ENCODE results near the gene CA10.

DNA sequence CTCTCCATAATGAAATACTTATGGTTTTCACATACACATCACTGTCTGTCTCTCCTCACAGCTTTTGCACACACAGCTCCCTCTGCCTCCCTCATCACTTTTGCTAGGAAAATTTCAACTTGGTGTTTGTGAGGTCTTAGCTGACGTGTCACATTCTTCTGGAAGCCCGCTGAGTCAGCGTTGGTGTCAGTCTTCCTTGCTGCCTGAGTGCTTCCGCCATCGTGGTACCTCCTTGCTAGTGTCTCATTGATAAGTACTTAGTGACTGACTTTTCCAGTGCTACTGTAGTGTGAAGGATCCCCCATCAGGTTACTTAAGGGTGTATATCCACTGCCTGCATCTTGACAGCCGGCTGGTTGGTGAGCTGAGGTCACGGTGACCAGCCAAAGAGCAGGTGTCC, 33.5 kb downstream of the CA10 start:
- TF ChIP-seq, protein P1, sequence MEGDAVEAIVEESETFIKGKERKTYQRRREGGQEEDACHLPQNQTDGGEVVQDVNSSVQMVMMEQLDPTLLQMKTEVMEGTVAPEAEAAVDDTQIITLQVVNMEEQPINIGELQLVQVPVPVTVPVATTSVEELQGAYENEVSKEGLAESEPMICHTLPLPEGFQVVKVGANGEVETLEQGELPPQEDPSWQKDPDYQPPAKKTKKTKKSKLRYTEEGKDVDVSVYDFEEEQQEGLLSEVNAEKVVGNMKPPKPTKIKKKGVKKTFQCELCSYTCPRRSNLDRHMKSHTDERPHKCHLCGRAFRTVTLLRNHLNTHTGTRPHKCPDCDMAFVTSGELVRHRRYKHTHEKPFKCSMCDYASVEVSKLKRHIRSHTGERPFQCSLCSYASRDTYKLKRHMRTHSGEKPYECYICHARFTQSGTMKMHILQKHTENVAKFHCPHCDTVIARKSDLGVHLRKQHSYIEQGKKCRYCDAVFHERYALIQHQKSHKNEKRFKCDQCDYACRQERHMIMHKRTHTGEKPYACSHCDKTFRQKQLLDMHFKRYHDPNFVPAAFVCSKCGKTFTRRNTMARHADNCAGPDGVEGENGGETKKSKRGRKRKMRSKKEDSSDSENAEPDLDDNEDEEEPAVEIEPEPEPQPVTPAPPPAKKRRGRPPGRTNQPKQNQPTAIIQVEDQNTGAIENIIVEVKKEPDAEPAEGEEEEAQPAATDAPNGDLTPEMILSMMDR (IDR thresholded peaks at IDR 0.05), result no peak
- TF ChIP-seq POLR2A (IDR thresholded peaks at IDR 0.05), result no peak
- TF ChIP-seq POLR2AphosphoS5 (IDR thresholded peaks at IDR 0.05; ENCODE audit: insufficient read depth in 1 of 2, low read depth in 1 of 2), result no peak

Data from vagina (tissue), 2 donors.